ENCODE measurements around the gene LIPE.

LIPE gene

DNA sequence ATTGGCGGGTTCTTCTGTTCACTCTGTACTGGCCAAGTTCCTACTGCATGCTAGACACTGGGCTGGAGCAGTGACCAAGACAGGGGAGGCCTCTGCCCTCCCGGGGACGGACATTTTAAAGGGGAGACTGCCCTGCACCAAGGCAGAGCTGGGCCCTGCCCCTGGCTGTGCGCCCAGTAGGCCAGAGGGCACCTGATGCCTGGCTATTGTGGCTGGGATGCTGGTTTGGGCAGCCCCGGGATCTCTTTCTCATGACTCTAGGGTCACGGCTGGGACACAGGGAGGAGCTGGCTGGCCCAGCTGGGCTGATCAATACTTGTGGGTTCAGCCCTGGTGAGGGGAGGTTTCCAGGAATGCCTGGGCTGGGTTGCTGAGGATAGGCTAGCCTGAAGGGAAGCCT is 17.7 kb downstream of the LIPE start:
- DNase-seq: no peak

DNA sequence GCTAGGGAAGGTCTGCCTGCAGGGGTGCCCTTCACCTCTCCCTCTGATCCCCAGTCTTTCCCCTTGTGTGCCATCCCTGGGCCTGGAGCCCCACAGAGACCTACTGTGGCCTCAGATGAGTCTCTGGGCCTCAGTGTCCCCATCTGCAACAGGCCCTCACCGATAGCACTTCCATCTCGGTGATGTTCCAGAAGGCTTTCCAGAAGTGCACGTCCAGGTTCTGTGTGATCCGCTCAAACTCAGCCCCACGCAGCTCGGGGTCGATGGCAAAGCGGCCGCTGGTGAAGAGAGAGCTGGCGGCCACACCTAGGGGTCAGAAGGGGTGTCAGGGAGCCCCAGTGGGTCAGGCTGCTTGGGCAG is 19.4 kb downstream of the LIPE start:
- DNase-seq: no peak

DNA sequence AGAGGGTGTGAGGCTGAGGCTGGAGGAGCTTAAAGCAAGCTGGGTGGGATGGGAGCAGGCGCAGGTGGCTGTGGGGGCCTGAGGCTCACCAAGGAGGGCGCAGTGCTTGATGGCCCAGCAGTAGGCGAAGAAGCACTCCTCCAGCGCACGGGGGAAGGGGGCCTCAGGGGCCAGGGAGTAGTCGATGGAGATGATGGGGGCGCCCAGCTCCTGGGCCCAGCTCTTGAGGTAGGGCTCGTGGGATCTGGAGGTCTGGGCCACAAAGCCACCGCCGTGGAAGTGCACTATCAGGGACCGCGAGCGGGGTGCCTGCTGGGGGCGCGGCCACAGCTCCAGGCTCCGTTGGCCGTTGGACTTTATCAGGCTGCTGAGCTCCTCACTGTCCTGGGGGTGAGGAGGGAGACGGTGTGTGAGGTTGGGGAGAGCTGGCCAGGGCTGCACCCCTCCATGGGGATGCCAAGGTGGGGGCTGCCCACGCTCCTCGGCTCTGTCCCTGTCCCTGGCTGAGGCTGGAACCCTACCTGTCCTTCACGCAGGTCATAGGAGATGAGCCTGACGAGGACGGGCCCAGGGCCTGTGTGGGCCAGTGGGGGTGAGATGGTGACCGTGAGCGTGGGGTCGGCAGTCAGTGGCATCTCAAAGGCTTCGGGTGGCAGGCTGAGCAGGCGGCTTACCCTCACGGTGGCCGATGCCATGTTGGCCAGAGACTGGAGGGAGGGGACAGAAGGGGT is 19.9 kb downstream of the LIPE start:
- no peak for DNase-seq

DNA sequence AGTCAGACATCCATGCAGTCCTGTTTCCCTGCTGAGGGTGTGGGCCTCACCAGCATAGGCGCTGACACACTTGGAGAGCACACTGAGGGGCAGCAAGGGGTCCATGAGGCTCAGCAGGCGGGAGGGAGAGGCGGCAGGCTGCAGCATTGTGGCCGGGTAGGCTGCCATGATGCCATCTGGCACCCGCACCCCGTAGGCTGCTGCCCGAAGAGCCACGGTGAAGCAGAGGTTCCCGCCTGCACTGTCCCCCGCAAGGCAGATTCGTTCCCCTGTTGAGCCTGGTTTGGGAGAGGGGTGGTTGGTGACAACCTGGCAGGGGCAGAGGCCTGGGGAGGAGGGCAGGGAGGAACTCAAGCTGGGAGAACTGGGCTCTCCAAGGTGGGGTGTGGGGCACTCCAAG is 21.1 kb downstream of the LIPE start:
- no peak for DNase-seq

DNA sequence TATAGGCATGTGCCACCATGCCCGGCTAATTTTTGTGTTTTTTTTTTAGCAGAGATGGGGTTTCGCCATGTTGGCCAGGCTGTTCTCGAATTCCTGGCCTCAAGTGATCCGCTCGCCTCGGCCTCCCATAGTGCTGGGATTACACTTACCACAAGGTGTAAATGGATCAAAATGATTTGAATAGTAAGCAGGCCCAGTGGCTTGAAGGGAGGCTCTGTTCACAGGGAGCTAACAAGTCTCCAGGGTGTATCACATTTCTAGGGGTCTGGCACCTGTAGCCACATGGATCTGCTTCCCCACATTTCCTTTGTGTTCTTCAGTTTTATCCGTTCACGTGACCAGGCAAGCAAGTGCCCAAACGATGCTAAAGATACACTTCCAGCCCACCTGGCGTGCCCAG is 23.6 kb downstream of the LIPE start:
- no peak for DNase-seq

DNA sequence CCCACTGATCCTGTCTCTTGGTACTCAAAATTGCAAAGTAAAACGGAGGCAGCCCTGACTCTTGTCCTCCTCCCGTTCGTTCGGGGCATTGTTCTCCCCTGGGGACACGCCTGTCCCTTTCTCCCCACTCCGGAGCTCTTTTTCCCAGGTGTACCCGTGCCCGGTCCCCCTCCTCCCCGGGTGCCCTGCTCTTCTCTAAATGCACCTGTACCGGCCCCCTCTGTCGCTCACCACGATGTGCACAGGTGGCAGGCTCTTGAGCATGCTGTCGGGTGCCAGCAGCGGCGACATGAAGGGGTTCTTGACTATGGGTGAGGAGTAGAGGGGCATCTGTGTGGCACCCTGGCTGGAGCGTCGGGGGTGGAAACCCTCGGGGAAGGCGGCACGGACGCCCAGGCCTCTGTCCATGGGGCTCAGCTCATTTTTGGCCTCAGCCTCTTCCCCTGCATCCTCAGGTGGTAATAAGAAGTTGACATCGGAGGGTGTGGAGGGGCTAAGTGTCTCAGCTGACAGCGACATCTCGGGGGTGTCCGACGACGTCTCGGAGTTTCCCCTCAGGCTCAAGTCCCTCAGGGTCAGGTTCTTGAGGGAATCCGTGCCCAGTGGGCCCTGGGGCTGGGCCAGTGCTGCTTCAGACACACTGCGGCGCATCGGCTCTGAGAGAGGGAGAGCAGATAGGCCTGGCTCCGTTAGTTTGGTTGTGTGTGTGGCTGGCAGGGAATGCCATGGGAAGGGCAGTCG is 24.6 kb downstream of the LIPE start:
- DNase-seq: no peak

DNA sequence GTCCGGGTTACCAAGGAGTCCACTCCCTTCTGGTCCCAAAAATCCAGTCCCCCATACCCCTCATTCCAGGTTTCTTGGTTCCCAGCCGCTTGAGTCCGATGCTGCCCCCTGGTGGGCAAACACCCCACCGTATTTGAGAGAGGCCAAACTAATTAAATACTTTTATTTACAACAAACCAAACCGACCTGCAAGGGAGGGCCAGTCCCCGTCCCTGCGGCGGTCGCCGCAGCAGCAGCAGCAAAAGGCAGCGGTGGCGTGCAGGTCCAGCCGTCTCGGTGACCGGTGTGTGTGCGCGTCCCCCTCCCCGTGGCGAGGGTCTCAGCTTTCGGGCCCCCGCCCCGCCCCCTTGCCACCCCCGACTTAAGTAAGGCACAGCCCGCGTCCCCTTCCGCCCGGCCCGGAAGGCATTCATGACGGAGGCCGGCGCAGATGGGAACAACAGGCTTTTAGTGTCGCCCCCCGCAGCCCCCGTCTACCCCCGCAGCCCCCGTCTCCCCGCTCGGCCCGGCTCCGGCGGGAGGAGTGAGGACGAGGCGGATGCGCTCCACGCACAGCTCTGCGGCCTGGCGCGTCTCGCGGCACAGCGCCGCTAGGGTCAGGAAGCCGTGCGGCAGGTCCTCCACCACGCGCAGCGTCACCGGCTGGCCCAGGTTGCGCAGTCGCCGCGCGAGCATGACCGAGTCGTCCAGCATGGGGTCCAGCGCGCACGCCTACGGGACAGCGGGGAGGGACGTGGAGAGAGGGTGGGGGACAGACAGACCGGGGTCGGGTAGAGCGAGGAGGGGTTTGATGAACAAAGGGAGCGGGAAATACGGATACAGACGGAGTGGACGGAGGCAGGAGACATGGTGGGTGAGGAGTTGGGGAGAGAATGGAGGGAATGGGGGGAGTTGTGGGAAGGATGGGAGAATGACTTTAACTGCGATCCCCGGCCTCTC is 25.6 kb downstream of the LIPE start:
- DNase-seq: peak; percentile 90

DNA sequence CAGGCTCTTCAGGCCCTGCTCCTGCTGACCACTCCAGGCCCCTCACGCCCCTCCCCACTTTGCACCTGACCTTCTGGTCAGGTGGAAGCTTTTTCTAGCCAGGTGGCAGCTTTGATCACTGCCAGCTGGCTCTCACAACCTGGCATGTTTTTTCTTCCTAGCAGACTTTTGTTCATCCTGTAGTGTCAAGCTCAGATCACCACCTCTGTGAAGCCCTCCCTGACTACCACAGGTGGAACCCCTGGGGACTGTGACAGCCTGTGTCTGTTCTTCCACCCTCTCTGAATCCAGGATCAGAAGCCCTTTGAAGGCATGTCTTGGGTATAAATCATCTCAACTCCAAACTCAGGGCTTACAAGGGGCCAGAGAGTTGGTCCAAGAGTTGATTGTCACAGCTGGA is 26.8 kb downstream of the LIPE start:
- no peak for DNase-seq

DNA sequence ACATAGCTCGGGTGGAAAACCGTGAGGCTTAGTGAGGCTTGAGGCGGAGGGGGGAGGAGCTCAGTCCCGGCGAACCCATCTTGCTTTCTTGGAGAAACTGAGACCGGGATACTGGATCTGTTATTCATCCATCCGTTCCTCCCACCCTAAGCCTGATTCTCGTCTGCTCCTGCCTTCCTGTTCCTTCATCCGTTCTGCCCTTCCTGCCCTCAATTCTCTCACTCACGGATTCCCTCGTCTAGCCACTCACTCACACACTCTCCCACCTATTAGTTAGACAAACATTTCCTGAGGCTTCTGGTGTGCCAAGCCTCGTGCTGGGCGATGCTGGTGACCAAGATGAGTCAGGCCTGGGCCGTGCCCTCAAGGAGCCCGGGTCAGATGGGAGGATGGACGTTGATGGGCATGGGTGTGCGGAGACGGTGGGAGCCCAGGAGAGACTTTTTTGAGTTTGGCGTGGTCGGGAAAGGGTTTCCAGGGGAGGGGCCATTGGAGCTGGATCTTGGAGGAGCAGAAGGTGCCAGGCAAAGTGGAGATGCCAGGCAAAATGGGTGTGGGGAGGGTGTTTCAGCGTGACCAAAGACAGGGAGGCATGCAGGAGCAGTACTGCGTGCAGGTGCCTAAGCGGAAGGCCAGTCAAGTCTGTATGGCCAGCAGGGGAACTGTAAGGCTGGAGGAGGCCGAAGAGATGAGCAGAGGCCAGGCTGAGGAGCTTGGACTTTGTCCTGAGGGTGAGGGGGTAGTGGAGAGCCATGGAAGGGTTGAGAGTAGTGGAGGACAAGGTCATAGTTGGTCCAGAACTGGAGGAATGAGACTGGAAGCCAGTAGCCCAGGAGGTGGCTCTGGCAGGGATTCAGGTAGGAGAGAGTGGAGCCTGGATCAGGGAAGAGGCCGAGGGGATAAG is 29.7 kb downstream of the LIPE start:
- no peak for DNase-seq

DNA sequence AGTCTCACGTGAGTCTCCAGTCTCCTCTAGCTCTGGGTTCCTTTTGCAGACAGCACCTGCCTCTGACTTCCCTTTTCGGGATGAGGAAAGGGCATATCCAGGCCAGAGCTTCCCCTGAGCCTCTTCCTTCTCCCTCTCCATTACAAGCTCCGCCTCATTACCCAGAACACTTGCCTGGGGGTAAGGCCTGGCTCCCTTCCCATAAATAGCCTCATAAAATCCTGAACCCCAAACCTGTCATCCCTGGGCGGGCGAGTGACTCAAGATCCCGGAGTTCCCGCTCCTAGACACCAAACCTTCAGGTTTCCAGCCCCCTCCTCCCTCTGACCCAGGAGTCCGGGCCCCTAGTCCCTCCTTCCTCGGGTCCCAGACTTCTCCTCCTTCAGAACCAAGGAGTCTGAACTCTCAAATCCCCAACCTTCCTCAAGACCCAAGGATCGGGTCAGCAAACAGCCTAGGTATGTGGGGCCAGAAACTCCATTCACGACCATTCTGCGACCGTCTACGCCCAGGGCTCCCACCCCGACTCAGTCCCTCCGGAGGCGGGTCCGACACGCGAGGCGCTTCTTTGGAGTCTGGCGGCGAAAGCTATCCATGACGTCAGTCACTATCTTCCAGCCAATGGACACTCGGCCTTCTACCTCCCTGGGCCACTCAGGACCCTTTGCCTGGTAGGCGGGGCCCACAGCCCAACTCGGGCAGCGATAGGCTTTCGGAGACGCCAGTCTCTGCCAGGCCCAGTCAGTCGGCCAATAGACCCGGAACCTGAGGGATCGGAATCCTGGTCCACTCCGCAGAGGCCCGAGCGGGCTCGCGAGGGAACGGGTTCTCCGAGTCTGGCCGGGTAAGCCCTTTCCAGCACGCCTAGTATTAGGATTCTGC is 30.6 kb downstream of the LIPE start:
- DNase-seq: peak; percentile 99

DNA sequence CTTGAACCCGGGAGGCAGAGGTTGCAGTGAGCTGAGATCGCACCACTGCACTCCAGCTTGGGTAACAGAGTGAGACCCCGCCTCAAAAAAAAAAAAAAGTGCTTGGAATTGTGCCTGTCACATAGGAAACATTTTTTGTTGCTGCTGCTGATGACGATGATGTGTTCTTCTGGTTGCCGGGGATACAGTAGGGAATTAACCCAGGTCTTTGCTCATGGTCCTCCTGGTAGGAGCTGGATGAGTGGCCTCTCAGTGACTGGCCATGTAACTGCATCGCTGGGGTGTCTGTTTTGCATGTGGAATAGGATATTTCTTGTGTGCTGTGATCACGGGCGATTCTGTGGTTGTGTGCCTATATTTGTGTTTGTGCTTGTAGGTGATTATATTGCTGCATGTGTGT is 32.4 kb downstream of the LIPE start:
- DNase-seq: no peak

DNA sequence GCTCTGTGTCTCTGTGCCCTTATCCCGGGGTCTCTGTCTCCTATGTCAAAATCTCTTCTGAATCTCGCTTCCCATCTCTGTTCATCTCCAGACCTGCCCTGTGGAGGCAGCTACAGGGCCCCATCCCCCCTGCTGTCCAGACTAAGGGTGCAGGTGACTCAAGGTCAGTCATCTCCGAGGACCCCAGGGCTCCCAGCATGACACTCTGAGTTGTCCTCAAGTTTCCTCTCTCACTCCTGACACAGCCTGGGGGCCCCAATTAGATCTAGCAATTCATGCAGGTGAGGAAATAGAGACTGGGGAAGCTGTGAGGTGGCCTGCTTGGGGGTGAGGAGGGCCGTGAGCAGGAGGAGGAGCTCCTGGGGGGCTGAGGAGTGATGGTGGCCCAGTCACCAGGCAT is 35.0 kb downstream of the LIPE start:
- no peak for DNase-seq

DNA sequence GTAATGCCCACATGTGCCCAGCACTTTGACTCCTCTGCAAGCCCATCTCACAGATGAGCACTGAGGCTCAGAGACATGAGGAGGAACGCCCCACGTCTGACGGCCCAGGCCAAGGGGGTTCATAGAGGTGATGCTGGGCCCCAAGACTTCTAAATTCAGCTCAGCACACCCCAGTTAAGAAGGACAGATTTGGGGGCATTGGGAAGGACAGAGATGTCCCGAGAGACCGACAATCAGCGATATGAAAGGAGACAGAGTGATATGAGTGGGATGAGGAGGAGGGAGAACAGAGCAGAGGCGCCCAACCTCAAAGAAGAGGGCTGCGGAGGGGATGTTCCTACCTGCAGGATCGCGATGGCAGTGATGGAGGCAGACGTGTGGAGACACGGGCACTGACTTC is 37.3 kb downstream of the LIPE start, which contains the start of gene CNFN:
CNFN (minus strand) TSS at position 399 of the 400 bp plus-strand sequence. CDS start 1,260 bp downstream, outside the sequence.
- no peak for DNase-seq

DNA sequence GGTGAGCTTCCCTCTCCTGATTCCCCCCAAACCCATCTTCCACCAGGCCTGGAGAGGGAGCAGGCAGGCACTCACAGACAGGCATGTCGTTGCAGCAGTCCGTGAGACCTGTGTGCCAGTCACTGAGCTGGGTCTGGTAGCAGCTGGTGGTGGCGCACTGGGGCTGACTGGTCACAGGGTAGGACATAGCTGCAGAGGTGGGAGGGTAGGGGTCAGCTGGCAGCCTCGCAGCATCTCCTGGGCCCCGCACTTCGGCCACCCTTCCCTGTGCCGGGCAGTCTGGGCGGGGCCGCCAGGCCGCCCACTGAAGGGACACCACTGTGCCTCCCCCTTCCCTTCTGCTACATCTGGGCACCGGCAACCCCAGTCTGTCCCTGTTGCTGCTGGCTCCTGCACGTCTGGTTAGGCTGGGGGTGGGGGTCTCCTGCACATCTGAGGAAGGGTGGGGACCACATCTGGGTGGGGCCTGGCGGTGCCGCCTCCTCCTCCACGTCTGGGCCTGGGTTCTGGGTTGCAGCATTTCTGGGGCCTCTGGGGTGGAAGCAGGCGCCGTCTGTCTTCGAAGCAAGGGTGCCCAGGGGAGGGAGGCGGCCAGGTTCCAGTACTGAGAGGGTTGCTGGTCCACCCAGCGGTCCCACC is 38.2 kb downstream of the LIPE start:
- no peak for DNase-seq

DNA sequence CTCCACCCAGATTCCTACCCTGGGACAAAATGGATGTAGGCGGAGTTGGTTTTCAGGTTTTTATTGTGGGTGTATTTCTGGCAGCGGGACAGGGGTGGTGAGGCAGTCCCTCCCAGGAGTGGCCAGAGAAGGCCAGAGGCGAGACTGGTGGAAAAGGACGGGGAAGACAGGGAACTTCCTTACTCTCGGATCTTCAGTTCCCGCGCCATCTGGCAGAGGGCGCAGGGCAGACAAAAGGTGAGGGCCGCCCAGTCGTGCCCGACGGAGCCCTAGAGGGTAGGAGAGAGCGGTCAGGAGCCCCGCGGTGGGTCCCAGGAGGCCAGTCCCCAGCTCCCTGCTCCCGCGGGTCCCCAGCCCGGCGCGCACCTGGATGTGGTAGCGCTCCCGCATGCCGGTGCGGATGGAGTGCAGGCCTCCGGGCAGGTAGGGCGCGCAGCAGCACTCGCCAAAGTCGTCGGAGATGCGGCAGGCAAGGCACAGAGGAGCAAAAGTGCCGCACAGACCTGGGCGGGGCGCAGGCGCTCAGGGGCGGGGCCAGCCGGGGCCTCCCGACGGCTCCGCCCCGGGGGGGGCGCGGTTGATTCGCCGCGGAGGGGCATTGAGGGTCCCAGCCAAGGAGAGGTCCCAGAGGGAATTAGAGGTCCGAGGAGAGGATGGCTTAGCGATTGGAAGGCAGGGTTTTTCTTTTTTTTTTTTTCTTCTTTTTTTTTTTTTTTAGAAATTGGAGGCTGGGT is 40.0 kb downstream of the LIPE start:
- peak; percentile 82 for DNase-seq

DNA sequence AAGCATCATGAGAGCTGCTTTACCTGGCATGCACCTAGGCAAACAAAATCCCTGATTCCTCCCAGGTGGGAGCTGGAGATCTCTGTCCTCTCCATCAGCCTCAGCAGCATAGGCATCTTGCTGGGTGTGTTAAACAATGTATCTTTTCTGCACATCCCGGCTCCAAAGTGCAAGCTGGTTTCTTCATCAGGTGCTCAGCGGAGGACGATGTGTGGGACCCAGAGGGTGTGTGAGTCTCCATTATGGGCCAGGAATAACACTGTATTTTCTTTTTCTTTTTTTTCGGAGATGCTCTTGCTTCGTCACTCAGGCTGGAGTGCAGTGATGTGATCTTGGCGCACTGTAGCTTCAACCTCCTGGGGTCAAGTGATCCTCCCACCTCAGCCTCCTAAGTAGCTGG is 47.0 kb downstream of the LIPE start:
- no peak for DNase-seq

DNA sequence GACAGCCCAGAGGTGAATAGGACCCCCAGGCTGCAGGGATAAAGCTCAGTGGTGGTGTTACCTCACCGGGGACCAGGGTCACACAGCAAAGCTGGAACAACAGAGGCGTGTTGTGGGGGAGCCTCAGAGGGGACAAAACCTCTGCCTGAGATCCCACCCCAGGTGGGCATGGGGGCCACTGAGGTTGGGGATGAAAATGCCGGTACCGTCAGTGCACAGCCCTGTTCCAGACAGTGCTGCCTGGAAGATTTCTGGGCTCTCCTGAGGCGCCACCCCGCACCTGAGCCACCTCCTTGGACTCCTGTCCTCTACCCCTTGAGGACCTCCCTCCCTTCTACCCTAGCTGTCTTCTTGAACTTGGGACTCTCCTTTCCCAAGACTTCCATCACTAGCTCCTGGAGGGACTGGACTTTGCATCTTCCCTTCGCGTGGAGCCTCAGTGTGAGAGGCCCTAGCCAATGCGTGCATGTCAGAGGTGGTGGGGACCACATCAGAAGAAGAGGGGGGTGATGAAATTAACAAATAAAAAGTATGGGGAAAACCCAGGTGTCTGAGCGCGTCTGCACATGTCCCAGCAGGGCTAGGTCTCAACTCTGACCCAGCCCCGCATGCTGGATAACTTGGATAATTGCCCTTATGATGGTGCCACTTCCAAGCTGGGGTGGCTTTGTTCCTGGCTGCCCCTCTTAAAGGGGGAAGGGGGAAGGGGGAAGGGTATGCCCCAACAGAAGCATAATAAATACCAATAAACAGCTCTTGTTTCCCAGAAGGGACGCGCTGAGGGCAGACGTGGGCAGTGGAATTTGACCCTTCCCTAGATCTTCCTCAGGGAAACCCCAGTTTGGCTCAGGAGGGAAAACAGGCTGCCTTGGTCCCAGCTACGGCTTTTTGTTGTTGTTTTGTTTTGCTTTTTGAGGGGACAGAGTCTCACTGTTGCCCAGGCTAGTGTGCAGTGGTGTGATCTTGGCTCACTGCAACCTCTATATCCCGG is 48.7 kb downstream of the LIPE start:
- no peak for DNase-seq

DNA sequence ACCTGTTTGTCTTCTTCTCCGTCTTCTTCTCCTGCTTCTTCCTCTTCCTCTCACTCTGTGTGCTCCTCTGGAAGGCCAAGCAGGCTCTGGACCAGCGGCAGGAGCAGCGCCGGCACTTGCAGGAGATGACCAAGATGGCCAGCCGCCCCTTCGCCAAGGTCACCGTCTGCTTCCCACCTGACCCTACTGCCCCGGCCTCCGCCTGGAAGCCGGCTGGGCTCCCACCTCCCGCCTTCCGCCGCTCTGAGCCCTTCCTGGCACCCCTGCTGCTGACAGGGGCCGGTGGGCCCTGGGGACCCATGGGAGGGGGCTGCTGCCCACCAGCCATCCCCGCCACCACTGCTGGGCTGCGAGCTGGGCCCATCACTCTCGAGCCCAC is 51.0 kb downstream of the LIPE start:
- DNase-seq: no peak
